ENCODE measurements around the gene STK24.

The STK24 gene

GRCh38 chr13:98528663-98529064 is 48.2 kb downstream of the STK24 start:
- no peak for DNase-seq

GRCh38 chr13:98527526-98527925 is 49.4 kb downstream of the STK24 start:
- no peak for DNase-seq

GRCh38 chr13:98526182-98526512 is 50.8 kb downstream of the STK24 start:
- no peak for DNase-seq

- no peak for DNase-seq
Measured at GRCh38 chr13:98525456-98526181, 51.3 kb downstream of the STK24 start.

GRCh38 chr13:98524793-98525192 is 52.1 kb downstream of the STK24 start:
- no peak for DNase-seq

GRCh38 chr13:98524391-98524790 is 52.5 kb downstream of the STK24 start:
- DNase-seq, result no peak

GRCh38 chr13:98523455-98524102 is 53.3 kb downstream of the STK24 start:
- DNase-seq, result peak; percentile 19

- no peak for DNase-seq
Measured at GRCh38 chr13:98522371-98522770, 54.5 kb downstream of the STK24 start.

- DNase-seq, result no peak
Measured at GRCh38 chr13:98521461-98522247, 55.3 kb downstream of the STK24 start.

- no peak for DNase-seq
Measured at GRCh38 chr13:98520674-98521449, 56.0 kb downstream of the STK24 start.

GRCh38 chr13:98519976-98520375 is 56.9 kb downstream of the STK24 start:
- no peak for DNase-seq

GRCh38 chr13:98517576-98518310 is 59.2 kb downstream of the STK24 start:
- DNase-seq, result no peak

GRCh38 chr13:98515818-98516465 is 61.0 kb downstream of the STK24 start:
- DNase-seq, result no peak

GRCh38 chr13:98514288-98514687 is 62.6 kb downstream of the STK24 start:
- DNase-seq, result no peak

GRCh38 chr13:98513837-98514236 is 63.1 kb downstream of the STK24 start:
- no peak for DNase-seq

- DNase-seq, result no peak
Measured at GRCh38 chr13:98512774-98513665, 63.9 kb downstream of the STK24 start.

GRCh38 chr13:98511435-98511834 is 65.5 kb downstream of the STK24 start:
- DNase-seq, result no peak

GRCh38 chr13:98510156-98510509 is 66.8 kb downstream of the STK24 start:
- no peak for DNase-seq

- peak; percentile 88 for DNase-seq
Measured at GRCh38 chr13:98509271-98510155, 67.4 kb downstream of the STK24 start.

GRCh38 chr13:98508685-98509084 is 68.2 kb downstream of the STK24 start:
- no peak for DNase-seq
